Head of caudate nucleus (tissue), 42 donors: Measurements from ENCODE around the gene RASAL2.
"Not testable (repeated sequence)": the region's sequence is repeated elsewhere in the genome, so short reads cannot be mapped to it uniquely, and the experiment has no call there.

Source experiments
- DNase-seq, 42 donors: peaks; one replicate each; pipeline versions ENCODE4 v3.0.0 to v3.0.0-alpha.2; 2020 to 2021; ENCODE audit warnings: mixed read lengths in 7 of 42
- intact Hi-C: fragments of 100-400 bp; cut with DNase I; formaldehyde crosslinking; loops from one replicate; pipeline ENCODE4 v1.15.0; 2022

RASAL2 gene

DNA sequence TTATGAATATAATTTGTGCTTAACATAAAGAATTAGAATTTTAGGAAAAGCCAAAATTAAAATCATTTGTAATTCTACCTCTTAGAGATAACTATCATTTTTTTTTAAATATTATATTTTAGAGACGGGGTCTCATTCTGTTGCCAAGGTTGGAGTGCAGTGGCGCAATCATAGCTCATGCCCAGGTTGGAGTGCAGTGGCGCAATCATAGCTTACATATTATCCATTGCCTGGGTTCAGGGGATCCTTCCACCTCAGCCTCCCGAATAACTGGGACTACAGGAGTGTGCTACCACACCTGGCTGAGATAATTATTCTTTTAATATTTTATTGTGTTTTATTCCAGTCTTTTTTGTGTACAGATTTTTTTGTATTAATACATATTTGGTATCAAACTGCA is 8.3 kb downstream of the RASAL2 start:
- intact Hi-C loops = no loop called here
- no peak for DNase-seq

DNA sequence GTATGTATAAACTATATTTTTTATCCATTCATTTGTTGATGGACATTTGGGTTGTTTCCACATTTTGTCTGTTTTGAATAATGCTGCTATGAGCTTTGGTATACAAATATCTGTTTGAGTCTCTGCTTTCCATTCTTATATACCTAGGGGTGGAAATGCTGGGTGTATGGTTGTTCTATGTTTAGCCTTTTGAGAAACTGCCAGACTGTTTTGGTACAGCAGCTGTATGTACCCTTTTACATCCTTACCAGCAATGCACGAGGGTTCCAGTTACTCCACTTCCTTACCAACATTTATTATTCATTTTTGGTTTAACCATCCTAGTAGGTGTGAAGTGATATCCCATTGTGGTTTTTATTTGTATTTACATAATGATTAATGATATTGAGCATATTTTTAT is 13.9 kb downstream of the RASAL2 start:
- DNase-seq = no peak
- intact Hi-C loops = no loop called here

DNA sequence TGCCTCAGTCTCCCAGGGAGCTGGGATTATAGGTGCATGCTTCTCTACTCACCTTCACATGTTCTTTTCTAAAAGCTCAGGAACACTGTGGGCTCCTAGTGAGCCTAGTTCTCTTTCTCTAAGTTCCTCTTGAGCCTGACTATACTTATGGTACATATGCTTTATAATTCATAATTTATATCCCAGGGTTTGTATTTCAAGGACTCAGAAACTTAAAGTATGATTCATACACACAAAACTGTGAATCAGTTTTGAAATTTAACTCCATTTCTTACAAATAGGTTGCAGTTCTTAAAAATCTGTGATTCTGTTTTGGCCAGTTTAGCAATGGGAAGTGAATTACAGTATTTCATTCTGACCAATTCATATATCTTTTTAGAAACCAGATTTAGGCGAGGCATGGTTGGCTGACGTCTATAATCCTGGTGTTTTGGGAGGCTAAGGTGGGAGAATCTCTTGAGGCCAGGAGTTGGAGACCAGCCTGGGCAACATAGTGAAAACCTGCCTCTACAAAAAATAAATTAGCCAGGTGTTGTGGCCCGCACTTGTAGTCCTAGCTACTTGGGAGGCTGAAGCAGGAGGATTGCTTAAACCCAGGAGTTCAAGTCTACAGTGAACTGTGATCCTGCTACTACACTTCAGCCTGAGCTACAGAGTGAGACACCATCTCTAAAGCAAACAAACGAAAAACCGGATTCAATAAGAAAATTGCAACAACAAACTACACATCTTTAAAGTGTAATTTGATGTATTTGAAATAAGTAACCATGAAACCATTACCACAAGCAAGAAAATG is 15.6 kb downstream of the RASAL2 start:
- DNase-seq = no peak
- intact Hi-C loops = no loop called here

DNA sequence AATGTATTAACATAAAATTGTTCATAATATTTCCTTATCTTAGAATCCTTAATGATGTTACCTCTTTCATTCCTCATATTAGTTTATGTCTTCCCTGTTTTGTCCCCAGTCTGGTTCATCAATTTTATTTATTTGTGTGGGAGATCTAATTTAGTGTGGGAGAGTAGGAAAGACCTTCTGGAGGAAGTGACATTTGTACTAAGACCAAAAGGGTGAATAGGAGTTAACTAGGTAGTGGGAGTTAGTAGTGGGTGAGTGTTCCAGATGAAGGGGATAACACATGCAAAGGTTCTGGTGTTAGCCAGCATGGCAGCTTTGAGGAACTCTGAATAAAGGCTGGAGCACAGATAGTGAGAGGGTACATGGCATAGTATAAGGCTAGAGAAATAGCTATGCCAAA is 21.4 kb downstream of the RASAL2 start:
- DNase-seq = no peak
- intact Hi-C loops = no loop called here

DNA sequence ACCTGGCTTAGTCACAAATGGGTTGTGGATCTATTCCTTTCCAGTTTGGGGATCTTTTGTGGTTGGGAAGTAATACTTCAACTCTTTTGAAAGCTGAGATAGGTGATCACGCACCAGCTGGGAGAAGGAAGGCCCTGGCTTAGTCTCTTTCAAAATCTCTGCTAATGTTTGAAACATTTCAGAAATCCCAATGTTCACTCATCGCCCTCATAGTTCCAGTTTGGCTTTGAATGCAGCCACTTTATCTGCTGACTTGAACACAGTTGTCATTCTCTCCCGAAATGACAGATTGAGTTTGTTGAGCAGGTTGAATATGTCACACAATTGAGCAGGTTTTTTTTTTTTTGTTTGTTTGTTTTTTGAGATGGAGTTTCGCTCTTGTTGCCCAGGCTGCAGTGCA is 24.6 kb downstream of the RASAL2 start:
- no peak for DNase-seq
- intact Hi-C loops = no loop called here

DNA sequence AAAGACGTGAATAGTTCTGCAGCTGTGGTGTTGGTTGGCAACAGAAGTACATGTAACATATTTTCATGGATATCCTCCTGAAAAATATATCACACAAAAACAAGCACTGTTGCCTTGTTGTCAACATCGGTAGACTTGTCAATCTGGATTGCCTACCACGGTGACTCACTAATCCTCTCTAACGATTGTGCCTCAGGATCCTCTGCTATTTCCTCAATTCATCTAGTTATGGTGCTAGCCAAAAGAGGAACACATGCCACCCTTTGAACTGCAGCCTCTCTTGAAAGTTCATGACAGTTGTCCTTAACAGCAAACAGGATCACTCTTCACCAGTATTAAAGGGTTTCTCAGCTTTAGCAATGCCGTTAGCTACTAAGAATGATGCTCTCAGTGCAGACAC is 25.7 kb downstream of the RASAL2 start:
- intact Hi-C loops = no loop called here
- no peak for DNase-seq

DNA sequence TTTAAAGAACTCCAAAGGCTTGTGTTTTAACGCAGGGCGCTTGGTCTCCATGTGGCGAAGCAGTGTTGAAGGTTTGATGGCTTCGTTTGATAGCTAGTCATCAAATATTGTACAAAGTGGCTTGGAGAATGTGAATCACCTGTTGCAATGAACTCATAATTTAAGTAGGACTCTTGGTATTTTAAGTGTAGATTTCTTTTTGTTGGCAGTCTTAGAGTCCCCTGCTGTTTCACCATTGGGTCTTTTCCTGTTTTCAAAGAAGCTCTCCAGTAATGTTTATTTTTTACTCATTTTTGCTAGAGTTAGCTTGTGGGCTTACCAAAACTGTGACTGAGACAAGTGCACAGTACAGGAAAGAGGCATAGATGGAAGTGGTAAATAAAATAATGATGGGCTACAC is 26.2 kb downstream of the RASAL2 start:
- intact Hi-C loops = no loop called here
- no peak for DNase-seq

DNA sequence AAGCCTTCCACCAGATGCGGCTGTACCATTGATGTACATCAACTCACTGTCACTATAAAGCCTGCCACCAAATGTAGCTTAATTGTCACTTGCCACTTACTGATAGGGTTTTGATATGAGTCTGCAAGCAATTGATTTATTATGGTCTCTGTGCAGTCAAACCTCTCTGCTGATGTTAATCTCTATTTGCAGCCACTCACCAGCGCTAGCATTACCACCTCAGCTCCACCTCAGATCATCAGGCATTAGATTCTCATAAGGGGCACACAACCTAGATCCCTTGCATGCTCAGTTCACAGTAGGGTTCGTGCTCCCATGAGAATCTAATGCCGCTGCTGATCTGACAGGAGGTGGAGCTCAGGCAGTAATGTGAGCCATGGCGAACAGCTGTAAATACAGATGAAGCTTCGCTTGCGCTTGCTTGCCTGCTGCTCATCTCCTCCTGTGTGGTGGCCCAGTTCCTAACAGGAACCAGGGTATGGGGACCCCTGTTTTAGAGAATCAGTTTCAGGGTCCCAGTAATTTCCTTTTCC is 26.7 kb downstream of the RASAL2 start:
- DNase-seq, intact Hi-C loops: not testable (repeated sequence)

DNA sequence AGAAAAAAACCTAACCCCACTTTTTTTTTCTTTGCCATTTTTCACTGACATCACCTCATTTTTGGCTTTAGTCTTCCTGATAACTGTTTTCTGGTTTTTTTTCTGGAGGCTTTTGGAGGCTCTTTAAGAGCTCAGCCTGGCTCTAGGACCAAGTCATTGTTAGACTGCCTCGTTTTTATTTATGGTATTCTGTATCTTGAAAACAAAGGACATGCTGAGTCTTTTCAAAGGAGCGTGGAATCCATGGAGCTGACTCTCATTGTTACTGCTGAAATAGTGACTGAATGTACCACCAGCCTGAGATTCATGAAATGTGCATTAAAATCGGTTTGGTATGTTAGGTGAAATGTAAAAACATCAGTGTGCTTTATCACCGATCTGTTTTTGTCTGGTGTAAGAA is 28.0 kb downstream of the RASAL2 start:
- DNase-seq = no peak
- intact Hi-C loops = no loop called here

DNA sequence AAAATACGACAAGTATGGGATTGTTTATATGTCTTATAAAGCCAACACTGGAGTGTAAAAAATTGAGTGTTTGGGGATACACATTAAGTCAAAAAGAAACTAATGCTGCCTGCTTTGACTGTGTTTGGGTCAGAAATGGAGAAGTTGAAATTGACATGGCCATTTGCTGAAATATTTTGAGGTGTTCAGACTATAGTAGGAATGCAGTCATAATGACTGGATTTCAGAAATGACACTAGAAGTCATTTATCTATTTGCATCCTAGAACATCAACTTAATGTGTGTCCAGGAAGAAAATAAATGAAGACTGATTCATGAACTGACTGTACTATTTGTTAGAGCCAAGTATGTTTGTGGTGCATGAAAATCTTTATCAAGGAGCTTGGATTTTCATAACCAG is 28.4 kb downstream of the RASAL2 start:
- no peak for DNase-seq
- intact Hi-C loops = no loop called here

DNA sequence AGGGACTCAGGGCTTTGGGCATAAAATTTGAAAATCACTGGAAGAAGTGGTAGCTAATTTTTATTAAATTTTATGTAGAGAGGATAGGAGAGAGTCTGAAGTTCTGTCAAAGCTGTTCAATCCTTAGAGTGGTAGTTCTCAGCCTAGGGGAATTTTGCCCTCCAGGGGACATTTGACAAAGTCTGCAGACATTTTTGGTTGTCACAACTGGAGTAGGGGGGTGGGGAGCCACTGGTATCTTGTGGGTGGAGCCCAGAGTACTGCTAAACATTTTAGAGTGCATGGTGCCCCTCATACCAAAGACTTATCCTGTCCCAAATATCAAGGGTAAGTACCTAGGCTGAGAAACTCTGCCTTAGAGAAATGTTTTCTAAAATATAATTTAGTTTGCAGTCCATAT is 30.2 kb downstream of the RASAL2 start:
- no peak for DNase-seq
- intact Hi-C loops = no loop called here

DNA sequence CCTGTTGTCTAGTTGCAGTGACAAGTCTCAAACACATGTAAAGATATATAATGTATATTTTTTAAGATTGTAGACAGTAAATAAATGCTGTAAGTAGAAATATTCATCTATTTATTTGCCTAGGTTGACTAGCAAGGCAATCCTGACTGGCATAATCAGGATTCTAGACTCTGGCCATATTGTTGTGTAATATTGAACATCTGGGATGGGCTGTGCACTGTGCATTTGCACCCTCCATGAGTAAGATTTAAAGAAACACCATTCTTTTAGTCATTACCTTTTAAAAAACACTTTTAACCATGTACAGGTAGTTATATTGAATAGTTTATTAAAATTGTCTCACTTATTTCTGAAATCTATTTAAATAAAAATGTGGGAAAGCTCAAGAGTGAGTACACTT is 32.4 kb downstream of the RASAL2 start:
- no peak for DNase-seq

DNA sequence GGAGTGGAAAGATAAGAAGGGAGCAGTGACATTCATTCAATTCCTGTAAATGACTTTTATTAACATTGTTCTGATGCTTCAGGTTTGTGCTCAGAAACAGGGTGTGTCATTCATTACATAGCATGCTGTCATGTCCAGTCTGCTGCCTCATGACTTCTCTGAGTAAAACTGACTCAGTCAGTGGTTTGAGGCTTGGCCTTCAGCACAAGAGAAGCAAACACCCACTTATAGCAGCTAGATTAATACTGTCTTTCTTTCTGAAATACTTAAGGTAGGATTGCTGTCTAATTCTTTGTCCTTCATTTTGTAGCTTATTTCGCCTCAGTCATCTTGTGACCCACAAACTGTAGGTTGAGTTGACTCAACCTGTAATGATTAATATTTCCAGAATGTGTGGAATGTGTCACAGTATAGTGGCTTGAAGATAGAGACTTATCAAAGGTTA is 32.9 kb downstream of the RASAL2 start:
- intact Hi-C loops = no loop called here
- peak in 1 of 42 donors; percentile 6 for DNase-seq

More for the DNA sequence above, 32.4 kb downstream of the RASAL2 start:
- intact Hi-C loops = no loop called here

DNA sequence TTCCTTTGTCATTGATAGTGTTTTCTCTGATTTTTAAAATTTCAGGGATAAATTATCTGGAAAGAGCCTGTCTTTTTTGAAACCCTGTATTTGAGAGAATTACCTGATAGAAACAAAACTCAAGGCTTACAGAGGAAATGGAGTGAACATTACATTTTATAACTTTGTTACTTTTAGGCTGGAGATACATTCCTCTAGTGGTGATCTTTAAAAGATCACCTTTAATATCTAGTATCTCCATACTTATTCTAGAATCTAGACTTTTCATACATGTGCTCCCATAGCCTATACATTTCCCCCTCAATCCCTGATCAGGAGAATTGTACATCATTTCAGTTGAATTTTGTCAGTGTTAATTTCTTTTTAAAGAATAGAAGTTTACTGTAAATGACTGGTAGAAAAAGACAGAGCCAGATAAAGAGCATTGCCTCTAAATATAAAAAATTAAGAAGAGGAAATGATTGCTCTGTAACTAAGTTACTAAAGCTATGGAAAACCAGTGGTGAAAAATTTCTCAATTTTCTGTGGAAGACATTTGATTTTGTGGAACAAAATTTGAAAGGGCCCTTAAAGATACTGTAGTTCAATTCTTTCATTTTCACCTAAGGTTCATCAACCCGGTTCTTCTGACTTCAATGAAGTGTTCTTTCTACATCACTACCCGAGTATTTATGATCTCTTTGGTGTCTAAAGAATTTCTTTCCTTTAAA is 33.7 kb downstream of the RASAL2 start:
- DNase-seq = no peak
- intact Hi-C loops = no loop called here

DNA sequence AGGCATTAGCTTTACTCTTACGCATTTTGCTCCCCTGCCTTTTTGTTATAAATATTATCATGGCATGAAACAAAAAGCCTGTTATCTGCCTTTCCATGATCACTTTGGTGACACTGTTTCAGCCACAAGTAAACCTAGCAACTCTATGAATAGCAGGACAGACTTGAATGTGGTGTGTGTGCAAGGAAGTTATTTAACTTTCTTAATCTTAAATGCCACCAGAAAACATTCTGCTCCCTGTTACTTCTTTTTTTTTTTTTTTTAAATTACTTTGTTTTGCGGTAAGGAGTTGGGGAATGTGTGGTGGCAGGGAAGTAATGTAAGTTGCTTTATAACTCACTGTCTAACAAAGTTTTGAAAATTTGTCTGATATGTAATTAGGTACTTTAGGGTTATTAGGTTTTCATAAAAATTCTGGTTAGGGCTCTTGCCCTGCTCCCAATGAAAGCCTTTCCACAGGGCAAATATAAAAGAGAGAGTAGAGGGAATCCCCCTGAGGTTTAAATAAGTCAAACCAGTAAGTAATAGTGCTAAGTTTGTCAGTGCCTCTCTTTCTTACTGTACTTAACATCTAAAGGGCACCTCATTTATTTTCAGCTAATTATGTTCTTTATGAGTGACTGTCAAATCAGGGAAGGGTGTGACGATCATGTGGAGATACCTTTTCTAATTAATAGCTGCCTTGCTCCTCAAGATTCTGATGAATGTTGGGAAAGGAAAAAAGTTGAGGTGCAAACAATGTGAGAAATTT is 39.5 kb downstream of the RASAL2 start:
- intact Hi-C loops = no loop called here

DNA sequence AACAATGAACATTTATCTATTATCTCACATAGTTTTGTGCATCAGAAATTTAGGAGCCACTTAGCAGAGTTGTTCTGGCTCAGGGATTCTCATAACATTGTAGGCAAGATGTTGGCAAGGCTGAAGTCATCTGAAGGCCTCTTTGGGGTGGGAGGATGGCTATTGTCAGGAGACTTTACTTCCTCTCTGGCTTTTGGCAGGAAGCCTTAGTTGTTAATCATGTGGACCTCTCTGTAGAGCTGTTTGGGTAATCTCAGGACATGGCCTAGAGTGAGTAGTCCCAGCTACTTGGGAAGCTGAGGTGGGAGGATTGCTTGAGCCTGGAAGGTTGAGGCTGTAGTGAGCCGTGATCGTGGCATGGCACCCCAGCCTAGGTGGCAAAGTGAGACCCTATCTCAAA is 40.2 kb downstream of the RASAL2 start:
- intact Hi-C loops = no loop called here
- DNase-seq = peak in 5 of 42 donors; percentile 8 to 47 (median 18)

More for the DNA sequence above, 39.5 kb downstream of the RASAL2 start:
- DNase-seq = no peak

DNA sequence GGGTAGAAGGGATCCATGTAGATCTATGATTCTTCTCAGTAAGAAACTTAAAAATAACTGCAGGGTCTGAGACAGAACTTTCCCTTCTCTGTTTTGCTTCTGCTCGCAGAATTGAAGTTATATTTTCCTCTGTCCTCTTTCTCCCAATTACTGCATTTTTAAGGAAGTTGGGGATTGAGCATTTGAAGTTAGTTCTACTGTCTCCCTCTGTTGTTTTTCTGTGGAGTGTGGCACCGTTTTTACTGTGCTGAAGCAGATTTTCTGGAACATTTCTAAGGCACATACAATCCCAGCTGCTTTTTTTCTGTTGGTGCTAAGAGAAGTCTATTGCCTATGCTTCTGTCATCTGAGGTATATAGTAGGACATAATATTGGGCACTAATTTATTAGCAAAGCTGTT is 43.3 kb downstream of the RASAL2 start:
- DNase-seq = peak in 2 of 42 donors; percentile 10 to 11
- intact Hi-C loops = no loop called here

DNA sequence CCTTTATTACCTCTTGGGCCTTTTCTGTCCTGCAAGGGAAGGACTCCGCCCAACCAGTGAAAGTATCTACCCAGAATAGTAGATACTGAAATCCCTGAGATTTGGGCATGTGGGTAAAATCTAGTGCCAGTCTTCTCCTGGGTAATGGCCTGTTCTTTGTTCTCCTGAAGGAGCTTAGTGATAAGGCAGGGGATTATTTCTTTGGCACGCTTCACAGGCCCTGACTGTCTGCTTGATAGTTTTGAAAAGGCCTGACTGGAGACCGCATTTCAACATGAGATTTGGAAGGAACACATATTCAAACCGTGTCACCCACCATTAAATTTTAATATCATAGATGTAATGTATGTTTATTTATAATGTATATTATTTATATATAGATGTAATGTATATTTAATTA is 48.9 kb downstream of the RASAL2 start:
- no peak for DNase-seq
- intact Hi-C loops = no loop called here

DNA sequence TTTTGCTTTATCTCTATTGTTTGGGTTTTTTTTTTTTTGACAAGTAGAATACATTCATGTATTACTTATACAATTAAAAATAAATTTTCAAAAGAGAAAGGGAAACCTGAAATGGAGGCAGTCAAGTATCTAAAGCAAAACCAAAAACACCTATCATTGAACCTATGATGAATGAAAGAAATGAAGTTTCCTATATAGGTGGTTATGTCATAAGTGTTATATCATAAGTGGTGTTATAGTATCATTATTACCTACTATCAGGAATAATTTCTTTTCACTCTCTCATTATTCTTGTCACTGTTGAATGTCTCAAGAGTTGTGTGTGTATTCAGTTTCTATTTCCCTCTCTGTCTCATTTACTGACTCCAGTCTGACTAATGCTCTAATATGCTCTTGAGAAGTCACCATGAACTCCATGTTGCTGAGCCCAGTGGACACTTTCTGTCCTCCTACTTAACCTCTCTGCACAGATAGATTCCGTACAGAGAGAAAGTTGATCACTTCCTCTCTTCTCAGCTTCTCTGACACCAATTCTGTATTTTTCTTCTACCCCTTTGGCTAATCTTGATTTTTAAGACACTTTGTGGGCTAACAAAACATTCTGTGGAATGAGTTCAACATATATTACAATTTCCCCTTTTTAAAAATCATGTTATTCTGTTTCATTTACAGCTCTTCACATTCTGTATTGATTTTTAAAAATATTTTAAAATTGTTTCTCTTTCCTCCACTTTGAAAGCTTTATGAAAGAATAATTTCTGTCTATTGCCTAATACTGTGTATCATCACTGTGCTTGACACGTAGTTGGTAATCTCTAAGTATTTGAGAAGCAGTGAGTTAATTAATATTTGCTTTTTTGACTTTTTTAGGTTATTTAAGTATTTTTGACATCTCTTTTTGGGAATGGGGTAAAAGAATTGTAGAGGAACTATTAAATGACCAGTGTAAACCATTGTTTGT is 50.1 kb downstream of the RASAL2 start:
- DNase-seq = no peak
- intact Hi-C loops = no loop called here
